ENCODE results near the gene PHACTR1.

DNA sequence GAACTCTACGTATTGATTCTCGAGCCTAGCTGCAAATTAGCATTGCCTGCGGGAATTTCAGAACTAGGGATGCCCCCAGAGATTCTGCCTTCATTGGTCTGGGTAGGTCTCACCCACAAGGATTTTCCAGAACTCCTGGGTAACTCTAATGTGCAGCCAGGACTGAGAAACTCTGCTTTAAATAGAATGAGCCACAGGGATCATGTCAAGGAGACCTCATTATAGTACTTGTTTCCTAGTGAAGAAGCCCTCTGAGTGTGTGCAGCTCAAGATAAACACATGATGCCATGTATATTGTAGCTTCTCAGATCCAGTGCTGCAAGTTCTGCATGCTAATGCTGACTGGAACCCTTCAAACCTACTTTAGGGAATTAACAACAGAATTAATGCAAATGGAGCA lies 179.2 kb downstream of the PHACTR1 start:
- TF ChIP-seq CREB1 (IDR thresholded peaks at IDR 0.05; ENCODE audit: low read depth) = no peak
- TF ChIP-seq NFIC (IDR thresholded peaks at IDR 0.05) = no peak

All from Ishikawa (cell line).